ENCODE measurements around the gene TAF13.
"Not testable (repeated sequence)": the region's sequence is repeated elsewhere in the genome, so short reads cannot be mapped to it uniquely, and the experiment has no call there.

Gene TAF13

GRCh38 chr1:109056064-109056463 lies 19.7 kb downstream of the TAF13 start:
- in situ Hi-C loops (cut with MboI; ENCODE audit: low pct_unique_long_range_greater_than_20kb, low sequenced_read_pairs), result no loop called here
- DNase-seq, result no peak

GRCh38 chr1:109052145-109052544 lies 23.7 kb downstream of the TAF13 start:
- DNase-seq; in situ Hi-C loops (cut with MboI; ENCODE audit: low pct_unique_long_range_greater_than_20kb, low sequenced_read_pairs): not testable (repeated sequence)

GRCh38 chr1:109050228-109050995 lies 25.4 kb downstream of the TAF13 start:
- no peak for DNase-seq
- in situ Hi-C loops (cut with MboI; ENCODE audit: low pct_unique_long_range_greater_than_20kb, low sequenced_read_pairs), result no loop called here

GRCh38 chr1:109048335-109048734 lies 27.5 kb downstream of the TAF13 start:
- DNase-seq, result no peak
- in situ Hi-C loops (cut with MboI; ENCODE audit: low pct_unique_long_range_greater_than_20kb, low sequenced_read_pairs), result no loop called here

GRCh38 chr1:109047339-109047738 lies 28.5 kb downstream of the TAF13 start:
- in situ Hi-C loops (cut with MboI; ENCODE audit: low pct_unique_long_range_greater_than_20kb, low sequenced_read_pairs), result no loop called here
- DNase-seq, result no peak

GRCh38 chr1:109046671-109047070 lies 29.1 kb downstream of the TAF13 start:
- in situ Hi-C loops (cut with MboI; ENCODE audit: low pct_unique_long_range_greater_than_20kb, low sequenced_read_pairs), result no loop called here
- DNase-seq, result no peak

GRCh38 chr1:109045595-109045994 lies 30.2 kb downstream of the TAF13 start:
- no peak for DNase-seq
- in situ Hi-C loops (cut with MboI; ENCODE audit: low pct_unique_long_range_greater_than_20kb, low sequenced_read_pairs), result no loop called here

- peak; percentile 94 for DNase-seq
- in situ Hi-C loops (cut with MboI; ENCODE audit: low pct_unique_long_range_greater_than_20kb, low sequenced_read_pairs), result no loop called here
Observed at GRCh38 chr1:109041621-109042468, 34.0 kb downstream of the TAF13 start, which contains the start of gene WDR47. TSS of gene WDR47 (minus strand) at chr1:109042102. CDS start at chr1:109023512, 18,590 bp downstream.

GRCh38 chr1:109040989-109041620 lies 34.7 kb downstream of the TAF13 start:
- in situ Hi-C loops (cut with MboI; ENCODE audit: low pct_unique_long_range_greater_than_20kb, low sequenced_read_pairs), result no loop called here

GRCh38 chr1:109040627-109040988 lies 35.2 kb downstream of the TAF13 start:
- in situ Hi-C loops (cut with MboI; ENCODE audit: low pct_unique_long_range_greater_than_20kb, low sequenced_read_pairs), result no loop called here
- peak; percentile 36 for DNase-seq

More at GRCh38 chr1:109040989-109041620, 34.7 kb downstream of the TAF13 start:
- peak; percentile 45 for DNase-seq

- in situ Hi-C loops (cut with MboI; ENCODE audit: low pct_unique_long_range_greater_than_20kb, low sequenced_read_pairs), result no loop called here
- no peak for DNase-seq
Observed at GRCh38 chr1:109034382-109034781, 41.4 kb downstream of the TAF13 start.

- DNase-seq; in situ Hi-C loops (cut with MboI; ENCODE audit: low pct_unique_long_range_greater_than_20kb, low sequenced_read_pairs): not testable (repeated sequence)
Observed at GRCh38 chr1:109029493-109029892, 46.3 kb downstream of the TAF13 start.

- in situ Hi-C loops (cut with MboI; ENCODE audit: low pct_unique_long_range_greater_than_20kb, low sequenced_read_pairs), result no loop called here
- peak; percentile 17 for DNase-seq
Observed at GRCh38 chr1:109027841-109028240, 48.0 kb downstream of the TAF13 start.

GRCh38 chr1:109025694-109026093 lies 50.1 kb downstream of the TAF13 start:
- in situ Hi-C loops (cut with MboI; ENCODE audit: low pct_unique_long_range_greater_than_20kb, low sequenced_read_pairs), result no loop called here
- no peak for DNase-seq

- no peak for DNase-seq
- in situ Hi-C loops (cut with MboI; ENCODE audit: low pct_unique_long_range_greater_than_20kb, low sequenced_read_pairs), result no loop called here
Observed at GRCh38 chr1:109024646-109025045, 51.2 kb downstream of the TAF13 start.

GRCh38 chr1:109020693-109021257 lies 55.0 kb downstream of the TAF13 start:
- no peak for DNase-seq
- in situ Hi-C loops (cut with MboI; ENCODE audit: low pct_unique_long_range_greater_than_20kb, low sequenced_read_pairs), result no loop called here

GRCh38 chr1:109017719-109018118 lies 58.1 kb downstream of the TAF13 start:
- in situ Hi-C loops (cut with MboI; ENCODE audit: low pct_unique_long_range_greater_than_20kb, low sequenced_read_pairs); DNase-seq: not testable (repeated sequence)

- in situ Hi-C loops (cut with MboI; ENCODE audit: low pct_unique_long_range_greater_than_20kb, low sequenced_read_pairs), result no loop called here
- DNase-seq, result no peak
Observed at GRCh38 chr1:109017134-109017533, 58.7 kb downstream of the TAF13 start.

All from KBM-7 (cell line).